GM12872 (cell line): ENCODE data around the gene PPM1L.

Experiments
- TF ChIP-seq, protein P1 (sequence below): IDR thresholded peaks from 3 replicates; pipeline ENCODE4 v1.5.1; 2011; ENCODE audit warnings: low read depth, mild to moderate bottlenecking, low read length, moderate library complexity; ENCODE audit not compliant: insufficient read depth

Gene PPM1L

DNA sequence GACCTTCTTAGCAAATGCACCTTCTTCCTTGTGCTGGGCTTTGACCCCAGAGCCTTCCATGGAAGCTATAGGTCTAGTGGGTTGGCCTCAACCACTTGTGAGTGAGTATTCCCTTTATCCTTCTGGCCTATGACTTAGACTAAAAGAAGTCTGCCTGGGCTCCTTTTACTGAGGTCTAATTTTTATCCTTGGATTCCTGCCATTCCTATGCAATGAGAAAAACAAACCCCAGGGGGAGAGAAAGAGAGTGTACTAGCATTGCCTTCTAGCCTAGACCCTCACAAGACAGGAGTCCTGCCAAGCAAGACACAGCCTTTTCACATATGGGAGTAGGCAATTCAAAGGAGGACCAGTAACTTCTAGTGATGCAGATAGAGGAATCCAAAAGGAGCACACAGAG lies 155.4 kb downstream of the PPM1L start:
- TF ChIP-seq, protein P1, sequence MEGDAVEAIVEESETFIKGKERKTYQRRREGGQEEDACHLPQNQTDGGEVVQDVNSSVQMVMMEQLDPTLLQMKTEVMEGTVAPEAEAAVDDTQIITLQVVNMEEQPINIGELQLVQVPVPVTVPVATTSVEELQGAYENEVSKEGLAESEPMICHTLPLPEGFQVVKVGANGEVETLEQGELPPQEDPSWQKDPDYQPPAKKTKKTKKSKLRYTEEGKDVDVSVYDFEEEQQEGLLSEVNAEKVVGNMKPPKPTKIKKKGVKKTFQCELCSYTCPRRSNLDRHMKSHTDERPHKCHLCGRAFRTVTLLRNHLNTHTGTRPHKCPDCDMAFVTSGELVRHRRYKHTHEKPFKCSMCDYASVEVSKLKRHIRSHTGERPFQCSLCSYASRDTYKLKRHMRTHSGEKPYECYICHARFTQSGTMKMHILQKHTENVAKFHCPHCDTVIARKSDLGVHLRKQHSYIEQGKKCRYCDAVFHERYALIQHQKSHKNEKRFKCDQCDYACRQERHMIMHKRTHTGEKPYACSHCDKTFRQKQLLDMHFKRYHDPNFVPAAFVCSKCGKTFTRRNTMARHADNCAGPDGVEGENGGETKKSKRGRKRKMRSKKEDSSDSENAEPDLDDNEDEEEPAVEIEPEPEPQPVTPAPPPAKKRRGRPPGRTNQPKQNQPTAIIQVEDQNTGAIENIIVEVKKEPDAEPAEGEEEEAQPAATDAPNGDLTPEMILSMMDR: no peak

DNA sequence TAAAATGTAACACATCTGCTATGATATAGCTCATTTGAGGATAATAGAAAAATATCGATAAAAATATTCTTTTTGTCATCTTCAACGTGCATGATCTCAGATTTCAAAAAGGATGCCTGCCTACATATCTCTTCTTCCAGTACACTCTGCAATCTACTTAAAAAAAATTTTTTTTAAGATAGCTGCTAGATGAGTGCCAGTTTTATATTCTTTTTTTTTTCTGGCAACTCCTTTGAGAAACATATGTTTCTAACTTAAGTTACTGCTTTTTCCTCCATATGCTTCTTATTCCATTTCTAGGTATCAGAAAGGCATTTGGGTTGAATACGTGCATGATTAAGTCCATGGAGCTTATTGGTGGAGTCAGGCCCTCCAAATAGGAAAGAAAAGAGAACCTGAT lies 160.4 kb downstream of the PPM1L start:
- TF ChIP-seq, protein P1: no peak

DNA sequence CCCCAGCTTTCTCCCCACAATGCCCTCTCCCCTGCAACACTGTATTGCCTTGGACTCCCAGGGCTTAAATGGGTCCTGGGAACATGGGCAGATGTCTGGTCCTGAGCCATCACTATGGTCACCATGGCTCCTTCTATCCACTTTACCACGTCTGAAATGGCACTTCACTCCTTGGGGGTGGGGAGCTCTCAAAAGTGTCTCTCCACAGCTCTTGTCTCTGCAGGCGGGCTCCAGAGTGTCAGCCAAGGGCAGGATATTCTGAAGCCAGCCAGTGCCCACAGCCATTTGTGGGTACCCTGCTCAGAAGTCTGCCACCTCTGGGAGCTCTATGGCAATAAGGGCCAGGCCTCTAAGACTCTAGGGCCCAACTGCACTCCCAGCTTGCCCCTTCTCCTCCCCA lies 163.9 kb downstream of the PPM1L start:
- TF ChIP-seq, protein P1: no peak

DNA sequence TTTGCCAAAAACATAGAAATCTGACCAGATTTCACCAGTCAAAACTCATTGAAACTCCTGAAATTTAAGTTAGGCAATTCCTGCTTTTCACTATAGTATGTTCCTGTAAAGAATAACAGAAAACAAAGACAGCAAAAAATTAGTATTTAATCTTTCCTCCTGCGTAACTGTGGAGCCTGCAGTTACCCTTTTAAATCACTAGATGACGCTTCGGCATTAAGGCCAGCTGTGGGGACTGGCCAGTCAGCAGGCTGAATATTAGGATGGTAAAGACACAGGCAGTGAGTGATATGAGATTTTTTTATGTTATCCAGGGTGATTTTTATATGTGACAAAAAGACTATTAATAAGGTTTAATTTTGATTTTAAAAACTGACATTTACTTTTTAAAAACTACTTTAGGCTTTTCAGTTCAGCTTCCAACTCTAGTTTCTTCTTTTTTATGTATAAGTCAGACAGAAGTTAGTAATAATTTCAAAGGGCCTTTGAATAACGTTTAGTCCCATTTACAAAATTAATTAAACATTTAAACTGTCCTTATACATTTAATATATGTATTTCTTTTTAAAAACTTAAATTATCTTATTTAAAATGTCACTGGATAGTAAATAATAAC lies 165.1 kb downstream of the PPM1L start:
- TF ChIP-seq, protein P1: peak; percentile 68

DNA sequence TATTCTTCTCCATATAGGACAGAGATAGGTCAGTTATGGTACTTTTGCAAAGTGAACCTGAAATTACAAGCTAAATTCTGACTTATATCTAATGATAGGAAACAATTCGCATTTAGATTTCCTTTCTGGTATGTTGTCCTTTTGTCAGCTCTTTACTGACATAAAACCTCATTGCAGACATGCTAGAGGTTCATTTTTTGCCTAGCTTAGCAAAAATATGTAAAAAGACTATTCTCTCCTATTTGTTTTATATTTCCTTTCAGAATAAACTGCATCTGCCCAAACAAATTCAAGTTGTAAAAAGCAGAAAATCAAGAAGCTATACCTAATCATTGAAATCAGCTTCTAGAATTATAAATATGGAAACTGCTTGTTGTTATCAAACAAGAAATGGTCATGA lies 168.7 kb downstream of the PPM1L start:
- TF ChIP-seq, protein P1: no peak

DNA sequence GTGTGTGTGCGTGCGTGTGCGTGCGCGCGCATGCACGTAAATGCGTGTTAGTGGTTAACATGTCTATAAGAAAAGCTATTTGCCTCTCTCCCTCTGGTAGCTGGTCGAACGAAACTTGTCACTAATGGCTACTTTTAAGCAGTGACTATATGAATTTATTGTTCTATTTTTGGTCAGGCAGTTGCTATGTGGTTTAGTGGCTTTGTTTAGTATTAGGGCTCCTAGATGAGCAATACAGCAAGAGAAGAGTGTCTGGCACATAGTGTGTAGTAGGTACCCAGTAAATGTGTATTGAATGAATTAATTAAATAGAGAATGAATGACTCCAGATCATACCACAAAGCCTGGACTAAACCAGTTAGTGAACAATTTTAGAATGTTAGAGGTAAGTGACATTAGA lies 171.6 kb downstream of the PPM1L start:
- TF ChIP-seq, protein P1: no peak

DNA sequence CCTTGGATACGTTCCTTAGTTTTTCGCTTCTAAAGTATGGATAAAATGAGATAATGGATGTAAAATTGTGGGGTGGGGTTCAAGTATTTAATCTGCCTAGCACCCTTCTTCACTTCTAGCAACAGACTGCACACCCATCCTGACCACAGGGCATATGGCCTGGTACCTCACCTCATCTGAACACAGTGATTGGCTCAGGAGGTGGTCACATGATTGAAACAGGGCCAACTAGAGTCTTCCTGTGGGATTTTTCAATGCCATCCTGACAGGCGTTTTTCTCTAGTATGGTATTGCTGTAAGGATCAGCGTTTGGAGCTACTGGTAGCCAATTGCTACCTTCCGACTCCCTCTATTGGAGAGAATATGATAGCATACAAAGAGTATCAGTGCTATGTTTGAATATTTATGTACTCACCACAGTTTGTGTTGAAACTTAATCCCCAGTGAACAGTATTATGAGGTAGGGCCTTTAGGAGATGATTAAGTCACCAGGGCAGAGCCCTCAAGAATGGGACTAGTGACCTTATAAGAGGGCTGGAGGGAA lies 172.2 kb downstream of the PPM1L start:
- TF ChIP-seq, protein P1: peak; percentile 26; the same call in 2 of the 3 replicates
